KOPT-K1 (cell line): ENCODE results near the gene FEZ2.

Source experiments
- H3K27ac ChIP-seq: fragments of 200-600 bp; sonication (generic); 2 replicates; pipeline ENCODE4 v1.5.1; 2016; ENCODE audit warnings: antibody characterized with exemption, mild to moderate bottlenecking, low read depth, low read length; ENCODE audit not compliant: poor library complexity, severe bottlenecking
- H3K36me3 ChIP-seq: fragments of 200-600 bp; sonication (generic); 2 replicates; pipeline ENCODE4 v1.5.1; 2017; ENCODE audit warnings: antibody characterized with exemption, mild to moderate bottlenecking, low read length, moderate library complexity; ENCODE audit not compliant: insufficient read depth
- H3K9me3 ChIP-seq: fragments of 200-600 bp; sonication (generic); 2 replicates; pipeline ENCODE4 v1.5.1; 2017; ENCODE audit warnings: antibody characterized with exemption, low read length, mild to moderate bottlenecking; ENCODE audit not compliant: insufficient read depth, poor library complexity, severe bottlenecking

The FEZ2 gene

DNA sequence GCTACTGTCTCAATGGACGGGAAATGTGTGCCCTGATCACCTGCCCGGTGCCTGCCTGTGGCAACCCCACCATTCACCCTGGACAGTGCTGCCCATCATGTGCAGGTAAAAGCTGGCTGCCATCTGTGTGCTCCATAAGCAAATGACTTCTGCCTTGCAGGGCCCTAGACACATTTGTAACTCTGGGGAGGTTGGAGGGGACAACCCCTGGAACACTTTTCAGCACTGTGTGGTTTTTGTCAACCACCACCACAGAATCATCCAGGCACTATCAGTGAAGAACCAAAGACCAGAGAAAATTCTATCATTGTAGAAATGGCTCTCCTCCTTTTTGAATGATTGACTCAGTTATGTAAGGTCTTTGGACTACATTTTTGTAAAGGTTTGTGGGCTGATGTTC is 84.3 kb downstream of the FEZ2 start:
- no peak overlapping the region for H3K27ac ChIP-seq
- no peaks in the 10 kb centered on the region for H3K9me3 ChIP-seq
- H3K36me3 ChIP-seq: no peaks in the 10 kb centered on the region

DNA sequence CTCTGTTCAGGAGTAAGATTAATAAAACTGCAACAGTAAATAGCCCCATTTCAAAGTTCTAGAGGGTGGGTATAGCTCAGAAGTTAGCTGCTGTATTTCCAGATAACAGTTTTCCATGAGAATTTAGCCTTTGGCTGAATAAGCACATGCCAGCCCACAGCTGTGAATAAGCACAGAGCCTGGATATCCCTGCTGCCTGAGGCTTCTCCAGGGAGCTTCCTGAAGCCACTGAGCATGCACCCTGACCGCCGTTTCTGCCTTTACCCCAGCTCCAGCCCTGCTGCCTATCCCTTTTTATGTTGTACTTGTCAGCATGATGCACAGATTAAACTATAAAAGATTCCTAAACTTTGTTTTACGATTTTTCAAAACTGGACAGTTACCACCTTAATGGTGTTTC is 85.3 kb downstream of the FEZ2 start:
- H3K36me3 ChIP-seq: no peaks in the 10 kb centered on the region
- no peaks in the 10 kb centered on the region for H3K9me3 ChIP-seq
- no peak overlapping the region for H3K27ac ChIP-seq

DNA sequence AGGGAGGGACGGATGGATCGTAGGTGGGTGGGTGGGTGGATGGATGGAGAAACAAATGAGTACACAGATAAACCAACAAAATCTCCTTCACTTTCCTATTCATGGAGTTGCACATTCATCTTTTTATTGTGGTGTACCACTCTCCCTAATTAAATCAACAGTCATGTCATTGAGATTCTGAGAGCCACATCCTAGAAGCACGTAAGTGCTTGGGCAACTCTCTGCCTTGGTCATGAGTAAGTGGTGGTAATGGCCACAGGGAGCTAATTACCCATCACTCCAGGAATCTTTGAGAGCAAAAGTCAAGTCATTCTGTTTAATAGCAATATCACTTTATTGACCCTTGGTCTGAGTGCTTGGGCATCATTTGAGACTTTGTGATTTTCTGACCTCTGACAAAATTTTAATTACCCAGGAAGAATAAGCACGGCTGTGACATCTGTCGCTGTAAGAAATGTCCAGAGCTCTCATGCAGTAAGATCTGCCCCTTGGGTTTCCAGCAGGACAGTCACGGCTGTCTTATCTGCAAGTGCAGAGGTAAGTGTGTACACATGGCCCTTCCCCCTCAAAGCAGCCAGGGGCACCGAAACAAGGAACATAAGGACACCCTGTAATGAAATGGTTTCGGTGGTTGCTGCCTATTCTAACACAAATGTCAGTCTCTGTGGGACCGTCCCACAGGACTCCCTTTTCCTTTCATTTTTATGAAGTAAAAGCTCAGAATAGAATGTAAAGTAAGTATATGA is 85.9 kb downstream of the FEZ2 start:
- H3K27ac ChIP-seq: no peak overlapping the region
- H3K9me3 ChIP-seq: no peaks in the 10 kb centered on the region
- no peaks in the 10 kb centered on the region for H3K36me3 ChIP-seq

DNA sequence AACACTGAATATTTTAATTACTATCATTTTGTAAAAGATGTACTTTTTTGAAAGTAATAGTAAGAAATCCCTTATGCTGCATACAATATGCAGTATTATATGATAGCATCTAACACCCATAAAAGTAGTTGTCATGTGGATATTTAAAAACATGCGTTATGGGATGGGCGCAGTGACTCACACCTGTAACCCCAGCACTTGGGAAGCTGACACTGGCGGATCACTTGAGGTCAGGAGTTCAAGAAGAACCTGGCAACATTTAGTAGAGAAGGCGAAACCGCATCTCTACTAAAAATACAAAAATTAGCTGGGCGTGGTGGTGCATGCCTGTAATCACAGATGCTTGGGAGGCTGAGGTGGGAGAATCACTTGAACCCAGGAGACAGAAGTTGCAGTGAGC is 88.9 kb downstream of the FEZ2 start:
- Histone ChIP-seq H3K9me3 (no peaks in the 10 kb centered on the region), H3K36me3 (no peaks in the 10 kb centered on the region), H3K27ac (no peak overlapping the region)

DNA sequence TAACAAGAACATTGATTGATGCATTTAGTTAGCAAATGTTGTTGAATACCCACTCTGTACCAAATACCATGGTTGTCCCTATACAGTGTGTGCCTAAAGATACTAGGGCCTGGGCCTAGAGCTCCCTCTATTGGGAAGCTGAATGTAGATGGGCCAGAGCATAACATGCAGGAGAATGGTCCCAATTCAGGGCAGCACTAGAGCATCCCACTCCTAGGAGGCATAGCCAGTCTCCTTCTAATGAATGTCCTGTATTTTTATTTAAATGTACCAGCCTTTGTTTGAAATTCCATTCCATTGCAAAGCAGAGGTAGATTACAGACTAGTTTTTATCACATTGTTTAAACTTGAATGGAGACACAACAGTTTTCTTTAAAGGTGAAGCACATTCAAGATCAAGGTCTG is 90.6 kb downstream of the FEZ2 start:
- Histone ChIP-seq H3K36me3 (no peaks in the 10 kb centered on the region), H3K9me3 (no peaks in the 10 kb centered on the region), H3K27ac (no peak overlapping the region)
